Measurements from ENCODE around the gene LHX6.

The LHX6 gene

GRCh38 chr9:122228568-122229484 is at the start of gene LHX6:
TSS of gene LHX6 (minus strand) at chr9:122228957. CDS start at chr9:122228740, 217 bp downstream.
- DNase-seq (ENCODE audit: low spot score), result peak; percentile 66

GRCh38 chr9:122277285-122277897 is 48.6 kb upstream of the LHX6 start:
- no peak for DNase-seq (ENCODE audit: low spot score)

- DNase-seq (ENCODE audit: low spot score), result no peak
These were observed 47.3 kb upstream of the LHX6 start for GRCh38 chr9:122276096-122276495.

- DNase-seq (ENCODE audit: low spot score), result no peak
These were observed 45.3 kb upstream of the LHX6 start for GRCh38 chr9:122274055-122274454.

- no peak for DNase-seq (ENCODE audit: low spot score)
These were observed 39.5 kb upstream of the LHX6 start for GRCh38 chr9:122268041-122268814.

- peak; percentile 27 for DNase-seq (ENCODE audit: low spot score)
These were observed 36.6 kb upstream of the LHX6 start for GRCh38 chr9:122265149-122265915.

- peak; percentile 97 for DNase-seq (ENCODE audit: low spot score)
These were observed 35.8 kb upstream of the LHX6 start, which contains the start of the genes MRRF and RBM18 for GRCh38 chr9:122264360-122265148. TSS of gene MRRF (plus strand) at chr9:122264882. CDS start at chr9:122270892, 6,010 bp downstream. TSS of gene RBM18 (minus strand) at chr9:122264840. CDS start at chr9:122261492, 3,348 bp downstream.

GRCh38 chr9:122263699-122264349 is 35.1 kb upstream of the LHX6 start:
- DNase-seq (ENCODE audit: low spot score), result no peak

GRCh38 chr9:122262073-122262472 is 33.3 kb upstream of the LHX6 start:
- no peak for DNase-seq (ENCODE audit: low spot score)

- peak; percentile 43 for DNase-seq (ENCODE audit: low spot score)
These were observed 32.7 kb upstream of the LHX6 start for GRCh38 chr9:122261469-122261881.

GRCh38 chr9:122258886-122259415 is 30.2 kb upstream of the LHX6 start:
- DNase-seq (ENCODE audit: low spot score), result no peak

GRCh38 chr9:122256206-122256605 is 27.4 kb upstream of the LHX6 start:
- DNase-seq (ENCODE audit: low spot score), result no peak

GRCh38 chr9:122254761-122255160 is 26.0 kb upstream of the LHX6 start:
- DNase-seq (ENCODE audit: low spot score), result no peak

GRCh38 chr9:122252796-122253195 is 24.0 kb upstream of the LHX6 start:
- no peak for DNase-seq (ENCODE audit: low spot score)

GRCh38 chr9:122251351-122251750 is 22.6 kb upstream of the LHX6 start:
- no peak for DNase-seq (ENCODE audit: low spot score)

- no peak for DNase-seq (ENCODE audit: low spot score)
These were observed 19.7 kb upstream of the LHX6 start for GRCh38 chr9:122248448-122248865.

GRCh38 chr9:122246666-122247065 is 17.9 kb upstream of the LHX6 start:
- DNase-seq (ENCODE audit: low spot score), result no peak

GRCh38 chr9:122244349-122244748 is 15.6 kb upstream of the LHX6 start:
- no peak for DNase-seq (ENCODE audit: low spot score)

- no peak for DNase-seq (ENCODE audit: low spot score)
These were observed 11.0 kb upstream of the LHX6 start for GRCh38 chr9:122239722-122240121.

GRCh38 chr9:122236681-122237080 is 7.9 kb upstream of the LHX6 start:
- DNase-seq (ENCODE audit: low spot score), result no peak
